Calu3 (cell line): ENCODE results near the gene DNPEP. TPM values are rescaled to one million over a fixed set of nuclear protein-coding genes. Genes with fewer than 3 reads are reported as not detected.

Source experiments
- BruUV-seq: library from RNA; stranded (reverse); fragments of 400-500 nt; replicated peaks from 2 replicates; lab custom pipeline; 2021; lab: Mats Ljungman, UMichigan
- CTCF ChIA-PET: fragments of 300-600 bp; sonication (Branson Sonifier 250); formaldehyde crosslinking; loops from one replicate; lab custom pipeline; 2022; ENCODE audit warnings: antibody characterized with exemption; lab: Charles Lee
- DNase-seq: peaks from one replicate; pipeline ENCODE4 v3.0.0; 2022
- H3K27ac Mint-ChIP-seq: one replicate; pipeline ENCODE4 v1.8.0; 2022; ENCODE audit warnings: mixed read lengths; ENCODE audit not compliant: unreplicated experiment
- H3K27me3 Mint-ChIP-seq: one replicate; pipeline ENCODE4 v1.8.0; 2022; ENCODE audit warnings: mixed read lengths; ENCODE audit not compliant: unreplicated experiment
- H3K36me3 Mint-ChIP-seq: one replicate; pipeline ENCODE4 v1.8.0; 2022; ENCODE audit warnings: mild to moderate bottlenecking, moderate library complexity, mixed read lengths; ENCODE audit not compliant: insufficient read depth, unreplicated experiment
- H3K4me1 Mint-ChIP-seq: one replicate; pipeline ENCODE4 v1.8.0; 2022; ENCODE audit warnings: mild to moderate bottlenecking, low read depth, mixed read lengths; ENCODE audit not compliant: unreplicated experiment
- H3K4me3 Mint-ChIP-seq: one replicate; pipeline ENCODE4 v1.8.0; 2022; ENCODE audit warnings: mild to moderate bottlenecking, low read depth, moderate library complexity, mixed read lengths; ENCODE audit not compliant: unreplicated experiment
- H3K9me3 Mint-ChIP-seq: one replicate; pipeline ENCODE4 v1.8.0; 2022; ENCODE audit warnings: low read depth, mixed read lengths; ENCODE audit not compliant: unreplicated experiment
- intact Hi-C: fragments of 100-400 bp; cut with micrococcal nuclease; formaldehyde crosslinking; loops from one replicate; pipeline ENCODE4 v1.10.0; 2022; ENCODE audit not compliant: unreplicated experiment
- total RNA-seq: library from RNA; stranded (reverse); gene quantifications from 2 replicates; pipeline ENCODE4 v1.2.3, GENCODE V29; 2022
- TF ChIP-seq, protein P1 (sequence below): fragments of 200-600 bp; IDR thresholded peaks from one replicate; pipeline ENCODE4 v1.8.0; 2022; ENCODE audit warnings: antibody characterized with exemption; ENCODE audit not compliant: unreplicated experiment

DNPEP gene
- total RNA-seq, 1 experiment from 2014 or later, result 75.1 TPM

- BruUV-seq, result no TSS peak
- Mint-ChIP-seq H3K27me3 (peaks cover 84% of the 10 kb centered on the region), H3K36me3 (no peaks in the 10 kb centered on the region), H3K4me1 (no peaks in the 10 kb centered on the region), H3K4me3 (no peak overlapping the region), H3K27ac (no peak overlapping the region), H3K9me3 (no peaks in the 10 kb centered on the region)
- CTCF ChIA-PET, result no interaction called here
- intact Hi-C loops, result no loop called here
- no peak for DNase-seq
- TF ChIP-seq, protein P1, sequence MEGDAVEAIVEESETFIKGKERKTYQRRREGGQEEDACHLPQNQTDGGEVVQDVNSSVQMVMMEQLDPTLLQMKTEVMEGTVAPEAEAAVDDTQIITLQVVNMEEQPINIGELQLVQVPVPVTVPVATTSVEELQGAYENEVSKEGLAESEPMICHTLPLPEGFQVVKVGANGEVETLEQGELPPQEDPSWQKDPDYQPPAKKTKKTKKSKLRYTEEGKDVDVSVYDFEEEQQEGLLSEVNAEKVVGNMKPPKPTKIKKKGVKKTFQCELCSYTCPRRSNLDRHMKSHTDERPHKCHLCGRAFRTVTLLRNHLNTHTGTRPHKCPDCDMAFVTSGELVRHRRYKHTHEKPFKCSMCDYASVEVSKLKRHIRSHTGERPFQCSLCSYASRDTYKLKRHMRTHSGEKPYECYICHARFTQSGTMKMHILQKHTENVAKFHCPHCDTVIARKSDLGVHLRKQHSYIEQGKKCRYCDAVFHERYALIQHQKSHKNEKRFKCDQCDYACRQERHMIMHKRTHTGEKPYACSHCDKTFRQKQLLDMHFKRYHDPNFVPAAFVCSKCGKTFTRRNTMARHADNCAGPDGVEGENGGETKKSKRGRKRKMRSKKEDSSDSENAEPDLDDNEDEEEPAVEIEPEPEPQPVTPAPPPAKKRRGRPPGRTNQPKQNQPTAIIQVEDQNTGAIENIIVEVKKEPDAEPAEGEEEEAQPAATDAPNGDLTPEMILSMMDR, result no peak
Observed at GRCh38 chr2:219325136-219325535, 62.6 kb downstream of the DNPEP start.

DNA sequence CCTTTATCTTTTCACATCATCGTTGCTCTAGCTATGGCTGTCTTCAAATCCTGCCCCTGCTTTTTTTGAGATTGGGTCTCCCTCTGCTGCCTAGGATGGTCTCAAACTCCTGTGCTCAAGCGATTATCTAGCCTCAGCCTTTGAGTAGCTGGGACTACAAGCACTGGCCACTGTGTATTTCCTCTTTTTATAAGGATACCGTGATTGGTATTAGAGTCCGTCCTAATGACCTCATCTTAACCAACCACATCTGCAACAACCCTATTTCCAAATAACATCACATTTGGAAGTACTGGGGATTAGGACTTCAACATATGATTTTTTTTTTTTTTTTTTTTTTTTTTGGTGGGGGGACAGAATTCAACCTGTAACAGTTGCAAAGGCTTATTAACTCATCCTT is 64.3 kb downstream of the DNPEP start:
- no peak overlapping the region for H3K27ac Mint-ChIP-seq
- H3K27me3 Mint-ChIP-seq, result peaks cover 67% of the 10 kb centered on the region
- CTCF ChIA-PET, result no interaction called here
- intact Hi-C loops, result no loop called here
- BruUV-seq, result no TSS peak
- no peak for DNase-seq
- no peaks in the 10 kb centered on the region for H3K4me1 Mint-ChIP-seq
- no peak overlapping the region for H3K4me3 Mint-ChIP-seq
- TF ChIP-seq, protein P1, result no peak
- H3K9me3 Mint-ChIP-seq, result no peaks in the 10 kb centered on the region
- no peaks in the 10 kb centered on the region for H3K36me3 Mint-ChIP-seq

Other genes with a start within 250 kb of the DNPEP start
- gene NHEJ1, start 227.1 kb downstream of the DNPEP start, total RNA-seq, result 12.1 and 12.4 TPM in 2 replicates
- 4.4 and 6.0 TPM in 2 replicates for gene SLC23A3, start 217.9 kb downstream of the DNPEP start, total RNA-seq
- 40.6 and 42.9 TPM in 2 replicates for gene CNPPD1, start 211.0 kb downstream of the DNPEP start, total RNA-seq
- 67.9 and 69.7 TPM in 2 replicates for gene RETREG2, start 209.6 kb downstream of the DNPEP start, total RNA-seq
- 25.7 and 30.0 TPM in 2 replicates for gene ZFAND2B, start 181.1 kb downstream of the DNPEP start, total RNA-seq
- 11.7 and 12.1 TPM in 2 replicates for gene ABCB6, start 169.0 kb downstream of the DNPEP start, total RNA-seq
- 36.6 and 42.4 TPM in 2 replicates for gene ATG9A, start 158.3 kb downstream of the DNPEP start, total RNA-seq
- gene ANKZF1, start 158.1 kb downstream of the DNPEP start, total RNA-seq, result 44.1 and 56.6 TPM in 2 replicates
- 7.6 and 12.1 TPM in 2 replicates for gene GLB1L, start 142.5 kb downstream of the DNPEP start, total RNA-seq
- gene STK16, start 142.4 kb downstream of the DNPEP start, total RNA-seq, result 26.7 and 27.0 TPM in 2 replicates
- not detected in 2 replicates for gene TUBA4B, start 134.7 kb downstream of the DNPEP start, total RNA-seq
- gene TUBA4A, start 134.0 kb downstream of the DNPEP start, total RNA-seq, result 68.8 and 97.9 TPM in 2 replicates
- gene DNAJB2, start 108.5 kb downstream of the DNPEP start, total RNA-seq, result 55.1 and 68.2 TPM in 2 replicates
- gene PTPRN, start 78.5 kb downstream of the DNPEP start, total RNA-seq, result not detected in 2 replicates
- gene RESP18, start 55.2 kb downstream of the DNPEP start, total RNA-seq, result not detected in 2 replicates
- gene DES, start 30.5 kb upstream of the DNPEP start, total RNA-seq, result not detected in 2 replicates
- gene SPEG, start 46.9 kb upstream of the DNPEP start, total RNA-seq, result 13.4 and 16.7 TPM in 2 replicates
- gene GMPPA, start 111.0 kb upstream of the DNPEP start, total RNA-seq, result 53.0 and 59.4 TPM in 2 replicates
- gene ASIC4, start 126.6 kb upstream of the DNPEP start, total RNA-seq, result 0.17 TPM in 1 of 2 replicates, not detected in the other
- 139 and 141 TPM in 2 replicates for gene CHPF, start 155.9 kb upstream of the DNPEP start, total RNA-seq
- gene TMEM198, start 156.1 kb upstream of the DNPEP start, total RNA-seq, result 5.2 and 5.9 TPM in 2 replicates
- gene OBSL1, start 183.6 kb upstream of the DNPEP start, total RNA-seq, result 65.9 and 76.5 TPM in 2 replicates
- gene INHA, start 184.4 kb upstream of the DNPEP start, total RNA-seq, result 0.80 and 0.83 TPM in 2 replicates
- 29.3 and 32.5 TPM in 2 replicates for gene STK11IP, start 209.9 kb upstream of the DNPEP start, total RNA-seq
- gene SLC4A3, start 239.7 kb upstream of the DNPEP start, total RNA-seq, result 14.9 and 20.2 TPM in 2 replicates